Prostate gland (tissue), 2 donors: Measurements from ENCODE around the gene ZC3H12D. TPM values are rescaled to one million over a fixed set of nuclear protein-coding genes. Genes with fewer than 3 reads are reported as not detected.
"Not testable (repeated sequence)": the region's sequence is repeated elsewhere in the genome, so short reads cannot be mapped to it uniquely, and the experiment has no call there.

Experiments
- DNase-seq: peaks from one replicate; pipeline ENCODE4 v3.0.0-alpha.2; 2019; ENCODE audit warnings: low spot score
- H3K27ac ChIP-seq, 2 donors: fragments of 200-600 bp; sonication (generic); 2 replicates each; pipeline ENCODE4 v1.5.1; 2017 to 2019
- H3K27me3 ChIP-seq: fragments of 200-600 bp; sonication (generic); replicated peaks from 2 replicates; pipeline ENCODE4 v1.5.1; 2019; ENCODE audit not compliant: insufficient read depth
- H3K36me3 ChIP-seq, 2 donors: fragments of 200-600 bp; sonication (generic); 1 replicate in 1 of 2; 2 replicates in 1 of 2; pipeline versions ENCODE4 v1.5.1 to v1.8.1; 2017 to 2019
- H3K4me1 ChIP-seq: fragments of 200-600 bp; sonication (generic); replicated peaks from 2 replicates; pipeline ENCODE4 v1.5.1; 2019
- H3K4me3 ChIP-seq, 2 donors: fragments of 200-600 bp; sonication (generic); 2 replicates each; pipeline ENCODE4 v1.5.1; 2017 to 2019
- H3K9me3 ChIP-seq: fragments of 200-600 bp; sonication (generic); 2 replicates; pipeline ENCODE4 v1.5.1; 2017
- CTCF ChIP-seq, 4 experiments: fragments of 200-600 bp in 2 of 4; fragments of 450-650 bp in 2 of 4; sonication (generic) in 2 of 4; IDR thresholded peaks; 1 replicate in 3 of 4; 2 replicates in 1 of 4; pipeline ENCODE4 v1.5.1; 2016 to 2019; ENCODE audit warnings: antibody characterized with exemption in 4 of 4, mild to moderate bottlenecking in 2 of 4, moderate library complexity in 2 of 4
- POLR2A ChIP-seq: fragments of 450-650 bp; IDR thresholded peaks from one replicate; pipeline ENCODE4 v1.6.1; 2016; ENCODE audit warnings: antibody characterized with exemption, mild to moderate bottlenecking
- POLR2AphosphoS5 ChIP-seq: sonication (generic); formaldehyde crosslinking; IDR thresholded peaks from one replicate; pipeline ENCODE4 v1.6.1; 2017; ENCODE audit warnings: antibody characterized with exemption
- whole genome bisulfite sequencing: methylation state at CpG from one replicate; pipeline ENCODE4 v1.1.5; 2018; 5-methylcytosine and 5-hydroxymethylcytosine counted together
- intact Hi-C: fragments of 100-400 bp; cut with DNase I; formaldehyde crosslinking; loops from one replicate; pipeline ENCODE4 v1.14.2; 2022
- total RNA-seq, 2 donors: library from RNA; depleted of rRNA; stranded (reverse); fragments of >200 nt; gene quantifications; one replicate each; pipeline ENCODE4 v1.1.0, GENCODE V29; 2016

The ZC3H12D gene
- total RNA-seq, 2 donors from 2014 or later: 1.5 to 3.5 TPM

- no peak overlapping the region for H3K27ac ChIP-seq
- no peaks in the 10 kb centered on the region for H3K36me3 ChIP-seq
- H3K4me3 ChIP-seq: no peak overlapping the region
- 89% methylated on average over 5 of the region's 5 CpGs for WGBS
- H3K4me1 ChIP-seq: no peaks in the 10 kb centered on the region
- no peak for TF ChIP-seq CTCF (IDR thresholded peaks at IDR 0.05)
- TF ChIP-seq POLR2A: no peak
- no peak for TF ChIP-seq POLR2AphosphoS5
- H3K27me3 ChIP-seq: no peaks in the 10 kb centered on the region
- no peak for DNase-seq
- intact Hi-C loops: no loop called here
- no peaks in the 10 kb centered on the region for H3K9me3 ChIP-seq
Measured at GRCh38 chr6:149446791-149447376, 37.9 kb downstream of the ZC3H12D start.

GRCh38 chr6:149445573-149445972, 39.2 kb downstream of the ZC3H12D start:
- no peak overlapping the region for H3K4me3 ChIP-seq
- H3K27ac ChIP-seq: no peak overlapping the region
- H3K36me3 ChIP-seq: no peaks in the 10 kb centered on the region
- H3K9me3 ChIP-seq: no peaks in the 10 kb centered on the region
- H3K4me1 ChIP-seq: no peaks in the 10 kb centered on the region
- 97% methylated on average over 7 of the region's 7 CpGs for WGBS
- TF ChIP-seq POLR2AphosphoS5: no peak
- no peak for TF ChIP-seq POLR2A
- no peak for TF ChIP-seq CTCF (IDR thresholded peaks at IDR 0.05)
- no peaks in the 10 kb centered on the region for H3K27me3 ChIP-seq
- DNase-seq: no peak
- intact Hi-C loops: no loop called here

- TF ChIP-seq POLR2AphosphoS5 (no peak), POLR2A (no peak), CTCF (IDR thresholded peaks at IDR 0.05) (no peak)
- WGBS: 84% methylated on average over 6 of the region's 6 CpGs
- Histone ChIP-seq H3K4me3 (no peak overlapping the region), H3K36me3 (no peaks in the 10 kb centered on the region), H3K27me3 (no peaks in the 10 kb centered on the region), H3K27ac (no peak overlapping the region), H3K4me1 (no peaks in the 10 kb centered on the region), H3K9me3 (no peaks in the 10 kb centered on the region)
- intact Hi-C loops: no loop called here
- DNase-seq: no peak
Measured at GRCh38 chr6:149445095-149445466, 39.7 kb downstream of the ZC3H12D start.

GRCh38 chr6:149444360-149445094, 40.3 kb downstream of the ZC3H12D start:
- intact Hi-C loops, H3K27me3 ChIP-seq, H3K4me1 ChIP-seq, H3K4me3 ChIP-seq, H3K27ac ChIP-seq, H3K9me3 ChIP-seq, H3K36me3 ChIP-seq, DNase-seq: not testable (repeated sequence)
- WGBS: 60% methylated on average over 3 of the region's 3 CpGs

GRCh38 chr6:149443411-149444181, 41.2 kb downstream of the ZC3H12D start:
- Histone ChIP-seq H3K4me3 (no peak overlapping the region), H3K36me3 (no peaks in the 10 kb centered on the region), H3K27ac (no peak overlapping the region), H3K27me3 (no peaks in the 10 kb centered on the region), H3K4me1 (no peaks in the 10 kb centered on the region), H3K9me3 (no peaks in the 10 kb centered on the region)
- intact Hi-C loops: no loop called here
- TF ChIP-seq POLR2AphosphoS5 (no peak), CTCF (IDR thresholded peaks at IDR 0.05) (no peak), POLR2A (no peak)
- no peak for DNase-seq
- WGBS: 54% methylated on average over 8 of the region's 8 CpGs
